ENCODE measurements around the gene PPP4R3B. TPM values are rescaled to one million over a fixed set of nuclear protein-coding genes. Genes with fewer than 3 reads are reported as not detected.
"Not testable (repeated sequence)": the region's sequence is repeated elsewhere in the genome, so short reads cannot be mapped to it uniquely, and the experiment has no call there.

PPP4R3B gene
- total and polyA plus RNA-seq, 4 experiments from 2014 or later, result 76.7 to 114 (median 97.8) TPM

DNA sequence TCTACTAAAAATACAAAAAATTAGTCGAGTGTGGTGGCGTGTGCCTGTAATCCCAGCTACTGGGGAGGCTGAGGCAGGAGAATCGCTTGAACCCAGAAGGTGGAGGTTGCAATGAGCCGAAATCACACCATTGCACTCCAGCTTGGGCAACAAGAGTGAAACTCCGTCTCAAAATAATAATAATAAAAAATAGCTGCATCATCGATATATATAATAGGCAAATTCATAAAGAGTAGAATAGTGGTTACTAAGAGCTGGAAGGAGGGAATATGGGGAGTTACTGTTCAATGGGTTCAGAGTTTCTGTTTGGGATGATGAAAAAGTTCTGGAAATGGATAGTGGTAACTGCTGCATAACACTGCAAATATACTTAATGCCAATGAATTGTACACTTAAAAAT is 20.6 kb downstream of the PPP4R3B start:
- H3K27ac Mint-ChIP-seq; H3K27ac ChIP-seq (ENCODE audit: low read depth, low read length); H3K4me3 ChIP-seq (ENCODE audit: low read length in 2 of 2); H3K9me3 ChIP-seq (ENCODE audit: control insufficient read depth in 1 of 2, low read length in 2 of 2); POLR2A ChIA-PET (ENCODE audit: partially characterized antibody); DNase-seq; H3K27me3 Mint-ChIP-seq; H3K9me3 Mint-ChIP-seq; H3K4me3 Mint-ChIP-seq; H3K27me3 ChIP-seq (ENCODE audit: insufficient read depth, low read length); intact Hi-C loops (cut with micrococcal nuclease): not testable (repeated sequence)
- CTCF ChIA-PET (ENCODE audit: partially characterized antibody), result interaction anchor here (0.7 kb wide), 1 partner anchor 54 kb away, joined by 3 read pairs; no protein-coding TSS in a partner anchor
- peaks cover 37% of the 10 kb centered on the region for H3K4me1 ChIP-seq (ENCODE audit: insufficient read depth, low read length)
- H3K36me3 ChIP-seq (ENCODE audit: insufficient read depth, low read length), result peaks cover 20% of the 10 kb centered on the region
- peaks cover 28 to 47% (median 40%) of the 10 kb centered on the region in 4 donors for H3K4me1 Mint-ChIP-seq
- peaks cover 23 to 51% of the 10 kb centered on the region in 2 donors for H3K36me3 Mint-ChIP-seq

DNA sequence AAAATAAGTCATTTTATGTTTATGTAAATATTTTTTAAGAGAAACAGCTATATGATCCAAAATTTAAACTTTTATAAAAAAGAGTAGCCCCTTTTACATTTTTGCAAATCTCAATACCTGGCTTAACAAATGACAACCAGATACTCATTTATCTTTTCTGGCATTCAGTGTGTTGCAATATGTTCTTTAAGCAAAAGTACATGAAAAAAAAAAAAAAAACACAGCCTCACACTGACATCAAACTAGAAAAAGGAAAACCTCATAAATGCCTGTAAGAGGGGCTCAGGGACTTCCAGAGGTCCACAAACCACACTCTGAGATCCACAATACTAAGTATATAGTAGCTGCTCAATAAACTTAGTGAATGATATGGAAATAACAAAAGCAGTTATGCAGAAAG is 21.9 kb downstream of the PPP4R3B start:
- Histone ChIP-seq H3K27me3 (ENCODE audit: insufficient read depth, low read length) (no peaks in the 10 kb centered on the region), H3K9me3 (ENCODE audit: control insufficient read depth in 1 of 2, low read length in 2 of 2) (no peaks in the 10 kb centered on the region), H3K4me3 (ENCODE audit: low read length in 2 of 2) (no peak overlapping the region), H3K36me3 (ENCODE audit: insufficient read depth, low read length) (peaks cover 20% of the 10 kb centered on the region), H3K4me1 (ENCODE audit: insufficient read depth, low read length) (peaks cover 40% of the 10 kb centered on the region), H3K27ac (ENCODE audit: low read depth, low read length) (no peak overlapping the region)
- peaks cover 23 to 55% of the 10 kb centered on the region in 2 donors for H3K36me3 Mint-ChIP-seq
- DNase-seq, result no peak
- H3K9me3 Mint-ChIP-seq, result no peaks in the 10 kb centered on the region
- H3K27ac Mint-ChIP-seq, result no peak overlapping the region
- intact Hi-C loops (cut with micrococcal nuclease), result no loop called here
- POLR2A ChIA-PET (ENCODE audit: partially characterized antibody), result no interaction called here
- peaks cover 34 to 54% (median 42%) of the 10 kb centered on the region in 4 donors for H3K4me1 Mint-ChIP-seq
- H3K27me3 Mint-ChIP-seq, result no peaks in the 10 kb centered on the region
- CTCF ChIA-PET (ENCODE audit: partially characterized antibody), result interaction anchor here (1.3 kb wide), 1 partner anchor 9 kb away, joined by 4 read pairs; no protein-coding TSS in a partner anchor
- H3K4me3 Mint-ChIP-seq, result no peak overlapping the region

DNA sequence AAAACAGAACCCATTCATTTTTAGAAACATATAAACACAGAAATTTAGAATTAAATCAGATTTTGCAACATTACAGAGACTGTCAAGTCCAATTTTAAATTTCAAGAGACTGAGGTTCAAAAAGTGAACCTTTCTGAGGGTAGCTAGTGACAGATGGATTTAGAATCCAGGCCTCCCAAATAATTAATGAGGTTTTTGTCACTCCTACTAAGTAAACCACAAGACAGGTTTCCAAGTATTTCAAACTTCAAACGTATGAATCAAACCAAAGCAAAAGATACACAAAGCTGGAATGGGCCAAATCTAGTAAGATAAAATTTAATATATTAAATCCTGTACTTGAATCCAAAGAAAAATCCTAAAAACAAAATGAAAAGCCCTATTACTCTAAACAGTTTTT is 25.3 kb downstream of the PPP4R3B start:
- POLR2A ChIA-PET (ENCODE audit: partially characterized antibody), result interaction anchor here (1.9 kb wide), 1 partner anchor 25 kb away, joined by 10 read pairs; the partner anchor contains the start of gene PPP4R3B

GRCh38 chr2:55590810-55591440 is 26.5 kb downstream of the PPP4R3B start:
- DNase-seq, result no peak
- Mint-ChIP-seq H3K36me3 (peaks cover 7 to 45% of the 10 kb centered on the region in 2 donors), H3K9me3 (no peaks in the 10 kb centered on the region), H3K27me3 (no peaks in the 10 kb centered on the region), H3K4me3 (peak overlapping the region in 2 of 8 donors; percentile 17 to 45), H3K27ac (peak overlapping the region in 6 of 7 donors; percentile 27 to 78 (median 50)), H3K4me1 (peaks cover 22 to 41% (median 34%) of the 10 kb centered on the region in 4 donors)
- CTCF ChIA-PET (ENCODE audit: partially characterized antibody), result no interaction called here
- Histone ChIP-seq H3K36me3 (ENCODE audit: insufficient read depth, low read length) (peaks cover 14% of the 10 kb centered on the region), H3K27me3 (ENCODE audit: insufficient read depth, low read length) (no peaks in the 10 kb centered on the region), H3K4me1 (ENCODE audit: insufficient read depth, low read length) (peaks cover 49% of the 10 kb centered on the region), H3K9me3 (ENCODE audit: control insufficient read depth in 1 of 2, low read length in 2 of 2) (no peaks in the 10 kb centered on the region), H3K4me3 (ENCODE audit: low read length in 2 of 2) (no peak overlapping the region), H3K27ac (ENCODE audit: low read depth, low read length) (no peak overlapping the region)
- POLR2A ChIA-PET (ENCODE audit: partially characterized antibody), result no interaction called here
- intact Hi-C loops (cut with micrococcal nuclease), result no loop called here

More for the DNA sequence above, 25.3 kb downstream of the PPP4R3B start:
- no peak for DNase-seq
- Mint-ChIP-seq H3K27ac (peak overlapping the region in 3 of 7 donors; percentile 30 to 68 (median 65)), H3K9me3 (no peaks in the 10 kb centered on the region), H3K4me1 (peaks cover 22 to 38% (median 30%) of the 10 kb centered on the region in 4 donors), H3K27me3 (no peaks in the 10 kb centered on the region), H3K4me3 (peak overlapping the region in 1 of 8 donors; percentile 25), H3K36me3 (peaks cover 11 to 47% of the 10 kb centered on the region in 2 donors)
- H3K4me3 ChIP-seq (ENCODE audit: low read length in 2 of 2), result no peak overlapping the region
- intact Hi-C loops (cut with micrococcal nuclease), result no loop called here
- H3K27ac ChIP-seq (ENCODE audit: low read depth, low read length), result no peak overlapping the region
- no peaks in the 10 kb centered on the region for H3K9me3 ChIP-seq (ENCODE audit: control insufficient read depth in 1 of 2, low read length in 2 of 2)
- H3K27me3 ChIP-seq (ENCODE audit: insufficient read depth, low read length), result no peaks in the 10 kb centered on the region
- H3K36me3 ChIP-seq (ENCODE audit: insufficient read depth, low read length), result peaks cover 15% of the 10 kb centered on the region
- CTCF ChIA-PET (ENCODE audit: partially characterized antibody), result no interaction called here
- H3K4me1 ChIP-seq (ENCODE audit: insufficient read depth, low read length), result peaks cover 43% of the 10 kb centered on the region

DNA sequence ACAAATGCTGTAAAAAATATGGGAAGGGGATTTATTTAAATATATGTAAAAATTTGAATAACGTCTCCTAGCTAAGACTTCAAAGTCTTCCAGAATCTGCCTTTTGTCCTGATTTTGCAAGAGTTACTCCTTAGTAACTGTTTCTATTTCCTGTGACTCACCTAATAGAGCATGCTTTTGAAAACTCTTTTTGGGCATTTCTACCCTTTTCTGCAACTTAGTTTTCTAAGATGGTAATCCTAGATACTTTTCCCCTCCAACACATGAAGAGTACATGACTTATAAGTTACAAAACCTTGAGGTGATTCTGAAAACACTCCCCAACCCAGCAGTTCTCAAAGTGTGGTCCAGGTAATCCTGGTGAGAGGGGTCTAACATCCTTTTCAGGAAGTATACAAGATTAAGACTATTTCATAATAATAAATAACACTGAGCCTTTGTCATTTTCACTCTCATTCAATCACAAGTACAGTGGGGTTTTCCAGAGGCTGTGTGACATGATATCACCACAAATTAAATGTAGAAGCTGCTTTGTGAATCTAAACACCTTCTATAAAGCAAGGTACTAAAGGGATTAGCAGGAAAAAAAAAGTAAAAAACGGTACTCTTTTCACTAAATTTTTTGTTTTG is 31.9 kb downstream of the PPP4R3B start:
- Histone ChIP-seq H3K4me3 (ENCODE audit: low read length in 2 of 2) (no peak overlapping the region), H3K9me3 (ENCODE audit: control insufficient read depth in 1 of 2, low read length in 2 of 2) (no peaks in the 10 kb centered on the region), H3K27ac (ENCODE audit: low read depth, low read length) (no peak overlapping the region), H3K27me3 (ENCODE audit: insufficient read depth, low read length) (no peaks in the 10 kb centered on the region), H3K36me3 (ENCODE audit: insufficient read depth, low read length) (peaks cover 16% of the 10 kb centered on the region), H3K4me1 (ENCODE audit: insufficient read depth, low read length) (peaks cover 13% of the 10 kb centered on the region)
- peak overlapping the region in 4 of 7 donors; percentile 10 to 62 (median 26) for H3K27ac Mint-ChIP-seq
- no peaks in the 10 kb centered on the region for H3K27me3 Mint-ChIP-seq
- DNase-seq, result no peak
- no peaks in the 10 kb centered on the region for H3K9me3 Mint-ChIP-seq
- intact Hi-C loops (cut with micrococcal nuclease), result no loop called here
- ChIA-PET CTCF (ENCODE audit: partially characterized antibody) (no interaction called here), POLR2A (ENCODE audit: partially characterized antibody) (no interaction called here)
- H3K4me3 Mint-ChIP-seq, result no peak overlapping the region
- H3K4me1 Mint-ChIP-seq, result peaks cover 10 to 25% (median 15%) of the 10 kb centered on the region in 4 donors
- H3K36me3 Mint-ChIP-seq, result peaks cover 21 to 56% of the 10 kb centered on the region in 2 donors

DNA sequence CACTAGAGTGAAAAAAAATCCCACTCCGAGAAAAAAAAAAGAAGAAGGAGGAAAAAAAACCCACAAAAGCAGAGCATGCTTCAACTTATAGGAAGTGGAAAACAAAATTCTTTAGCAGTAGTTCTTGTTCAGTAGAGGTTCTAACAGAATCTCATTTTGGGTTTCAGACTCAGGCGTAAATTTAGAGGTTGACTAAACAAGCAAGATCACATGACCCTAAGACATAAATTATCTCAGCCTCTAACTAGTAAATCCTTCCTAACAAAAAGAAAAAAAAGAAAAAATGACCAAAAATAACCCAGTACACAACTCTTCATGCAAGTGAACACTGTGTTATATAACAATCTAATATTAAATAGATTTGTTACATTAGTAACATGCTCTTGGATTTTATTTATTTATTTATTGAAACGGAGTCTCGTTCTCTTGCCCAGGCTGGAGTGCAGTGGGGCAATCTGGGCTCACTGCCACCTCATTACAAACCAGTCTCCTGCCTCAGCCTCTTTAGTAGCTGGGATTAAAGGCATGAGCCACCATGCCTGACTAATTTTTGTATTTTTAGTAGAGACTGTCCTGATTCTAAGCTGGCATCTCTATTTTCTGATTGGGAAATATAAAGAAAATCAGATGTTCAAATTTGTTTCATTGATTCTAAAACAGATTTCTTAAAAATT is 35.4 kb downstream of the PPP4R3B start:
- H3K9me3 ChIP-seq (ENCODE audit: control insufficient read depth in 1 of 2, low read length in 2 of 2), result no peaks in the 10 kb centered on the region
- ChIA-PET POLR2A (ENCODE audit: partially characterized antibody) (no interaction called here), CTCF (ENCODE audit: partially characterized antibody) (no interaction called here)
- no peaks in the 10 kb centered on the region for H3K27me3 Mint-ChIP-seq
- no peak overlapping the region for H3K4me3 ChIP-seq (ENCODE audit: low read length in 2 of 2)
- no peaks in the 10 kb centered on the region for H3K27me3 ChIP-seq (ENCODE audit: insufficient read depth, low read length)
- H3K4me1 ChIP-seq (ENCODE audit: insufficient read depth, low read length), result peaks cover 9% of the 10 kb centered on the region
- intact Hi-C loops (cut with micrococcal nuclease), result no loop called here
- peaks cover 40 to 67% of the 10 kb centered on the region in 2 donors for H3K36me3 Mint-ChIP-seq
- peaks cover 9 to 23% (median 13%) of the 10 kb centered on the region in 4 donors for H3K4me1 Mint-ChIP-seq
- peaks cover 21% of the 10 kb centered on the region for H3K36me3 ChIP-seq (ENCODE audit: insufficient read depth, low read length)
- no peak for DNase-seq
- no peak overlapping the region for H3K27ac ChIP-seq (ENCODE audit: low read depth, low read length)
- no peak overlapping the region for H3K4me3 Mint-ChIP-seq
- peak overlapping the region; percentile 30 to 94 (median 82) for H3K27ac Mint-ChIP-seq
- H3K9me3 Mint-ChIP-seq, result no peaks in the 10 kb centered on the region

- H3K27ac ChIP-seq (ENCODE audit: low read depth, low read length), result no peak overlapping the region
- H3K9me3 ChIP-seq (ENCODE audit: control insufficient read depth in 1 of 2, low read length in 2 of 2), result no peaks in the 10 kb centered on the region
- H3K27me3 ChIP-seq (ENCODE audit: insufficient read depth, low read length), result no peaks in the 10 kb centered on the region
- H3K36me3 ChIP-seq (ENCODE audit: insufficient read depth, low read length), result peaks cover 16% of the 10 kb centered on the region
- intact Hi-C loops (cut with micrococcal nuclease), result no loop called here
- peak in 4 of 5 donors; percentile 4 to 36 (median 18) for DNase-seq
- Mint-ChIP-seq H3K4me3 (no peak overlapping the region), H3K9me3 (no peaks in the 10 kb centered on the region), H3K36me3 (peaks cover 44 to 64% of the 10 kb centered on the region in 2 donors), H3K27me3 (no peaks in the 10 kb centered on the region), H3K27ac (peak overlapping the region in 6 of 7 donors; percentile 30 to 94 (median 82)), H3K4me1 (peaks cover 7 to 20% (median 10%) of the 10 kb centered on the region in 4 donors)
- peaks cover 4% of the 10 kb centered on the region for H3K4me1 ChIP-seq (ENCODE audit: insufficient read depth, low read length)
- no peak overlapping the region for H3K4me3 ChIP-seq (ENCODE audit: low read length in 2 of 2)
- ChIA-PET POLR2A (ENCODE audit: partially characterized antibody) (no interaction called here), CTCF (ENCODE audit: partially characterized antibody) (no interaction called here)
Observed at GRCh38 chr2:55581435-55581834, 36.0 kb downstream of the PPP4R3B start.

All from CD4-positive, alpha-beta memory T cell (primary cell).